SK-N-MC (cell line): Measurements from ENCODE around the gene BRIP1.

Experiments used
- EZH2 ChIP-seq: fragments of 200-600 bp; sonication (generic); IDR thresholded peaks from one replicate; pipeline ENCODE4 v1.6.1; 2017; ENCODE audit warnings: antibody characterized with exemption
- FOXP2 ChIP-seq: optimal IDR thresholded peaks from 2 replicates; pipeline ENCODE3; 2011; ENCODE audit warnings: mild to moderate bottlenecking, moderate library complexity; ENCODE audit not compliant: insufficient read depth; ENCODE audit errors: extremely low read length, control extremely low read depth
- POLR2AphosphoS5 ChIP-seq: IDR thresholded peaks from 2 replicates; pipeline ENCODE4 v1.6.1; 2012; ENCODE audit warnings: mild to moderate bottlenecking, low read depth, low read length, borderline replicate concordance

GRCh38 chr17:61786088-61786487, 77.2 kb downstream of the BRIP1 start:
- TF ChIP-seq EZH2 (no peak), POLR2AphosphoS5 (no peak), FOXP2 (no peak)
